DOHH2 (cell line): ENCODE results near the gene YES1.

ENCODE experiments used
- H3F3A ChIP-seq: fragments of 200-600 bp; sonication (generic), shearing (Covaris generic); 2 replicates; pipeline ENCODE4 v1.6.0; 2016; ENCODE audit warnings: antibody characterized with exemption, mild to moderate bottlenecking; ENCODE audit not compliant: control insufficient read depth, insufficient read depth
- H3K27ac ChIP-seq: fragments of 200-600 bp; sonication (generic); 2 replicates; pipeline ENCODE4 v1.5.1; 2014; ENCODE audit warnings: low read depth, mild to moderate bottlenecking, low read length, moderate library complexity
- H3K27me3 ChIP-seq: fragments of 200-600 bp; sonication (generic); 2 replicates; pipeline ENCODE4 v1.6.1; 2014; ENCODE audit warnings: mild to moderate bottlenecking, low read length, mixed read lengths; ENCODE audit not compliant: control insufficient read depth
- H3K36me3 ChIP-seq: fragments of 200-600 bp; sonication (generic); 2 replicates; pipeline ENCODE4 v1.6.1; 2014; ENCODE audit warnings: mild to moderate bottlenecking, low read length, moderate library complexity, mixed read lengths; ENCODE audit not compliant: control insufficient read depth
- H3K4me1 ChIP-seq: fragments of 200-600 bp; sonication (generic); 2 replicates; pipeline ENCODE4 v1.6.1; 2014; ENCODE audit warnings: mild to moderate bottlenecking, low read length, mixed read lengths; ENCODE audit not compliant: control insufficient read depth
- H3K4me2 ChIP-seq: fragments of 200-600 bp; sonication (generic); 2 replicates; pipeline ENCODE4 v1.6.0; 2014; ENCODE audit warnings: mild to moderate bottlenecking, low read length, moderate library complexity
- H3K4me3 ChIP-seq: fragments of 200-600 bp; sonication (generic); 2 replicates; pipeline ENCODE4 v1.5.1; 2014; ENCODE audit warnings: mild to moderate bottlenecking, low read length, mixed read lengths
- H3K79me2 ChIP-seq: fragments of 200-600 bp; sonication (generic); 2 replicates; pipeline ENCODE4 v1.6.1; 2014; ENCODE audit warnings: mild to moderate bottlenecking, low read length, mixed read lengths; ENCODE audit not compliant: control insufficient read depth
- H3K9me2 ChIP-seq: fragments of 200-600 bp; sonication (generic); replicated peaks from 2 replicates; pipeline ENCODE4 v1.6.1; 2014; ENCODE audit warnings: mild to moderate bottlenecking, low read length, mixed read lengths; ENCODE audit not compliant: control insufficient read depth
- H3K9me3 ChIP-seq: fragments of 200-600 bp; sonication (generic); 2 replicates; pipeline ENCODE4 v1.6.1; 2014; ENCODE audit warnings: antibody characterized with exemption, low read length, mixed read lengths; ENCODE audit not compliant: control insufficient read depth, insufficient read depth
- H4K20me1 ChIP-seq: fragments of 200-600 bp; sonication (generic); 2 replicates; pipeline ENCODE4 v1.6.0; 2014; ENCODE audit warnings: low read depth, mild to moderate bottlenecking, antibody characterized with exemption, low read length, moderate library complexity; ENCODE audit not compliant: control insufficient read depth, insufficient read depth
- EZH2phosphoT487 ChIP-seq: fragments of 200-600 bp; sonication (generic); IDR thresholded peaks from 2 replicates; pipeline ENCODE4 v1.6.1; 2017; ENCODE audit warnings: borderline replicate concordance, mild to moderate bottlenecking, antibody characterized with exemption, low read length, moderate library complexity, mixed read lengths
- TF ChIP-seq, protein P1 (sequence below): fragments of 200-600 bp; sonication (generic); IDR thresholded peaks from one replicate; pipeline ENCODE4 v1.5.1; 2014; ENCODE audit warnings: antibody characterized with exemption, mild to moderate bottlenecking, low read depth, low read length; ENCODE audit not compliant: poor library complexity, severe bottlenecking

Gene YES1

DNA sequence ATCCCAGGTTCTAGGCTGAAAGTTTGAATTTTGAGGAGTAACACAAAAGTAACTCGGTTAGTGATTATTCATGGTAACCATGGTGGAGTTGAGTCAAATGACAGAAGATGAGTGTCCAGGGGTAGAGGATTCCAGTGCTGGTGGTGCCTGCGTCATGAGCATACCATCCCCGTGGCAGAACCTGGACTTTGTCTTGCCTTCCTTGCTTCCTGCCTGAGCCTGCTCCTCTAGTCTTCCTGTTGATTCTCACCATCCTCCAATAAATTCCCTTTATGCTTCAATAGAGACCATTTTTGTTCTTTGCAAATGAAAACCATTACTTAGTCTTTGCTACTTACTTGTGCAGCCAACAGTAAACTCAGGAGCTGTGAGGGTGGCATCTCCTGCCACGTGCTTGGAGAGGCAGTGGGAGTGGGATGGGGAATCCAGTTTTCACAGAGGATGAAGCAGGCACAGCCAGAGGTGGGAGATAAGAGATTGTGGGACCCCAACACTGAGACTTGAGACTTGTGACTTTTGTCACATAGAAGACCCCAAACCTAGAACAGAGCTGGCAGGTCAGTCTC lies 4.1 kb upstream of the YES1 start:
- TF ChIP-seq, protein P1, sequence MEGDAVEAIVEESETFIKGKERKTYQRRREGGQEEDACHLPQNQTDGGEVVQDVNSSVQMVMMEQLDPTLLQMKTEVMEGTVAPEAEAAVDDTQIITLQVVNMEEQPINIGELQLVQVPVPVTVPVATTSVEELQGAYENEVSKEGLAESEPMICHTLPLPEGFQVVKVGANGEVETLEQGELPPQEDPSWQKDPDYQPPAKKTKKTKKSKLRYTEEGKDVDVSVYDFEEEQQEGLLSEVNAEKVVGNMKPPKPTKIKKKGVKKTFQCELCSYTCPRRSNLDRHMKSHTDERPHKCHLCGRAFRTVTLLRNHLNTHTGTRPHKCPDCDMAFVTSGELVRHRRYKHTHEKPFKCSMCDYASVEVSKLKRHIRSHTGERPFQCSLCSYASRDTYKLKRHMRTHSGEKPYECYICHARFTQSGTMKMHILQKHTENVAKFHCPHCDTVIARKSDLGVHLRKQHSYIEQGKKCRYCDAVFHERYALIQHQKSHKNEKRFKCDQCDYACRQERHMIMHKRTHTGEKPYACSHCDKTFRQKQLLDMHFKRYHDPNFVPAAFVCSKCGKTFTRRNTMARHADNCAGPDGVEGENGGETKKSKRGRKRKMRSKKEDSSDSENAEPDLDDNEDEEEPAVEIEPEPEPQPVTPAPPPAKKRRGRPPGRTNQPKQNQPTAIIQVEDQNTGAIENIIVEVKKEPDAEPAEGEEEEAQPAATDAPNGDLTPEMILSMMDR = no peak
- TF ChIP-seq EZH2phosphoT487 = no peak
- H3K27me3 ChIP-seq = peaks cover 10% of the 10 kb centered on the region; the same call in 1 of the 2 replicates
- H3K36me3 ChIP-seq = no peaks in the 10 kb centered on the region
- H3K9me3 ChIP-seq = no peaks in the 10 kb centered on the region
- H4K20me1 ChIP-seq = no peaks in the 10 kb centered on the region
- H3F3A ChIP-seq = no peaks in the 10 kb centered on the region
- H3K4me1 ChIP-seq = 0 out of 2 replicates have a peak, but pooled peaks cover 3% of the 10 kb centered on the region
- no peak overlapping the region for H3K27ac ChIP-seq
- no peaks in the 10 kb centered on the region for H3K79me2 ChIP-seq
- no peak overlapping the region for H3K4me2 ChIP-seq
- H3K4me3 ChIP-seq = no peak overlapping the region
- H3K9me2 ChIP-seq = no peaks in the 10 kb centered on the region

DNA sequence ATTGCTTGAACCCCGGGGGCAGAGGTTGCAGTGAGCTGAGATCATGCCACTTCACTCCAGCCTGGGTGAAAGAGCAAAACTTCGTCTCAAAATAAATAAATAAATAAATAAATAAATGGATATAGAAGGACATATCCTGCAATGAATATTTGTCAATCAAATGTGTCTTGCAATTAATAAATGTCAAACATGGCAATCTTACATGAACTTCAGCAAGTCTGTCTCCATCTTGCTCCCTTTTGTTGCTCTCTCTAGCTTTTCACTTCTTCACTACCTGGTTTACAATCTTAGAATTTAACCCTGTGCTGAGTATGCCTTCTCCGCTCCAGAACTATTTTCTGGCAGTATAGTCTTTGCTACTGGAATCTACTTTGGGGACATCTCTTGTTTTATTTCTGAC lies 3.3 kb upstream of the YES1 start:
- Histone ChIP-seq H3K4me2 (no peak overlapping the region), H3K9me2 (no peaks in the 10 kb centered on the region), H4K20me1 (no peaks in the 10 kb centered on the region), H3K79me2 (no peaks in the 10 kb centered on the region), H3K27me3 (peaks cover 10% of the 10 kb centered on the region; the same call in 1 of the 2 replicates), H3K4me1 (0 out of 2 replicates have a peak, but pooled peaks cover 3% of the 10 kb centered on the region), H3K4me3 (no peak overlapping the region), H3K27ac (no peak overlapping the region), H3K9me3 (no peaks in the 10 kb centered on the region), H3K36me3 (no peaks in the 10 kb centered on the region), H3F3A (no peaks in the 10 kb centered on the region)
- TF ChIP-seq EZH2phosphoT487 = no peak
- TF ChIP-seq, protein P1 = no peak

DNA sequence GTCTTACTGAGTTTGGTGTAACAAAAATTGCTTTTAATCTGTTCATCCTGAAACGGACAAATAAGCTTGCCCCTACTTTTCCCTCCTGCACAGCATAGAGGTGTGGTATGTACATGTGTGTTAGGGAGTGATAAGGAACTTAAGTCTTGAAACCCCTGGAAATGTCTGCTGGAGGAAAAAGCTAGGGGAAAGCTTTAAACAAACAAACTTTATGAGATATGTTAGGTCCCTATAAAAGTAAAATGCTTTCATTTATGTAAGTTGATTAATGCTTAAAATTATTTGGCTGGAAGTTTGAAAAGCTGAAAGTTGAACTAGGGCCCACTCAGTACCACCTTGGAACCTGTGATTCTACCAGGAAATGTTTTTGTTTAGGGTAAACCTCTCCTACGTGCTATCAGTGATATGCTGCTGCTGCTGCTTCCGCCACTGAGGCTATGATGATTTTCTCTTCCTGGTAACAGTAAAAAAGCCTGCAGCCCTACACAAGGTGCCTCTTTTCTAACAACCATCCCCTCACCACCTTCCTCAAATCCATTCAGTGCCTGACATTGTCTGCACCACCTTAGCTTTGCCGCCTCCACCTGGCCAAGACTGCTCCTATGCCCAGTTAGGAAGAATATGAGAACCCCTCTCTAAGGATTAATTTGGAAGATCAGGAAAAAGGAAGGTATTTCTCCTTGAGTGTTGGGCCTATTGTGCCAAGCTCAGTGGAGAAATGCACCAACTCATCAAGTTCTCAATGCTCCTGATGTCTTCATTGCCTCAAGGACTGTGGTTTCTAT lies 2.5 kb upstream of the YES1 start:
- Histone ChIP-seq H3F3A (no peaks in the 10 kb centered on the region), H3K4me3 (no peak overlapping the region), H3K4me2 (no peak overlapping the region), H3K79me2 (no peaks in the 10 kb centered on the region), H3K36me3 (no peaks in the 10 kb centered on the region), H4K20me1 (no peaks in the 10 kb centered on the region), H3K9me2 (no peaks in the 10 kb centered on the region), H3K9me3 (no peaks in the 10 kb centered on the region), H3K27me3 (peaks cover 14% of the 10 kb centered on the region; the same call in 1 of the 2 replicates), H3K4me1 (0 out of 2 replicates have a peak, but pooled peaks cover 3% of the 10 kb centered on the region), H3K27ac (no peak overlapping the region)
- TF ChIP-seq, protein P1 = no peak
- no peak for TF ChIP-seq EZH2phosphoT487
